Activated CD8-positive, alpha-beta memory T cell treated with anti-CD3 and anti-CD28 coated beads, Interleukin-2, amount 50 U/mL, for 24 hours (primary cell): ENCODE measurements around the gene TNS1.

Experiments used
- DNase-seq: peaks from one replicate; pipeline ENCODE4 v3.0.0-alpha.2; 2020; ENCODE audit errors: extremely low read depth

The TNS1 gene

GRCh38 chr2:218015586-218016521, 13.1 kb upstream of the TNS1 start:
- no peak for DNase-seq

DNA sequence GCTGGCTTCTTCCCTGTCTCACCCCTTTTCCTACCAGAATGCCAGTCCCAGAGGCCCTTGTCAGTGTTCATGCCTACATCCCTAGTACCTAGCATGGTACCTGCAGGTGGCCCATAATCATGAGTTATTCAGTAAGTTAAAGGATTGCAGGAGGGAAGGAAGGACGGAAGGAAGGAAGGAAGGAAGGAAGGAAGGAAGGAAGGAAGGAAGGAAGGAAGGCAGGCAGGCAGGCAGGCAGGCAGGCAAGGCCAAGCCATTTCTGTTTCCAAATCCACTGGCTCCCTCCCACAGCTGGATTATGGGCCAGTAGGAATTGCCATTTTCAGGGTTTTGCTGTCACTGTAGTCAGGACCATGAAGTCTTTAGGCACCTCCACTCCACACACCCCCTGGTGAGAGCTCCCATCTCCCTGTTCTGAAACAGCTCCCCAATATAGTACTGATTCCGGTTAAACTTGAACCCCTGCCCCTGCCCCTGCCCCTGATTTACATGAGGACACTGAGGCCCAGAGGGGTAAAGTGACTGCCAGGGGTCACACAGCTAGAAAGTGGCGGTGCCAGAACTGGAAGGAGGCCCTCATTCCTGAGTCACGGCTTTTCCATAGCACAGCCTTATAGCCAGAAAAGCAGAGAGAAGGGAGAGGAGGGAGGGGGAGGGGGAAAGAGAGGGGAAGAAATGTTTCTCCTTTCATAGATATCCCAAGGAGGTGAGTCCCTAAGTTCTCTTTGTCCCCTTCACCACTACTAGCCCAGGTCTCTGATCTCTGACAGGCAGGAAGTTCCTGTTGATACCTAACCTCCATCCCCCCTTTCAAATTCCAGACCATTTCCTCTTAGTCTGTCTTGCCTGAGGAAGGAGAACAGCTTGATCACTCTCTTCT, 12.2 kb upstream of the TNS1 start:
- no peak for DNase-seq

- DNase-seq = no peak
These were observed 10.5 kb upstream of the TNS1 start for GRCh38 chr2:218013289-218013688.

- no peak for DNase-seq
These were observed 9.5 kb upstream of the TNS1 start for GRCh38 chr2:218012284-218012683.

DNA sequence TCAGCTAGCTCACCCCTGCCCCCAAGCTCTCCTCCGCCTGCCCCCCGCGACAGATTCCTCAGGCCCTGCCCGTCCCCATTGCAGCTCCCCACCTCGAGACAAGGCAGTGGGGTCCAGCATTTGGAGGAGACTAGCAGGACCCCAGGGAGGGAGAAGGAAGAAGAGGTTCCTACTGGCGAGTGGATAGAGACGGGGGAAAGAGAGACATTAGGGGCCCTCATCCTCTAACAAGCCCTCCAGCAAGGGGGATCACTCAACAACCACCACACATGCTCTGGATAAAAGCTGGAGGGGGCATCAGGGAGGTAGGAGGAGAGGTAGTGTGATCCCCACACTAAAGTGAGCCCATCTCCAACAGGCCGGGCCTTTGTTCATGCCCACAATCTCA, 8.9 kb upstream of the TNS1 start:
- DNase-seq = no peak

- no peak for DNase-seq
These were observed 8.3 kb upstream of the TNS1 start for GRCh38 chr2:218010984-218011652.

- DNase-seq = no peak
These were observed 7.6 kb upstream of the TNS1 start for GRCh38 chr2:218010140-218010983.

GRCh38 chr2:218009765-218010139, 7.0 kb upstream of the TNS1 start:
- DNase-seq = no peak

GRCh38 chr2:218009231-218009630, 6.4 kb upstream of the TNS1 start:
- DNase-seq = no peak

DNA sequence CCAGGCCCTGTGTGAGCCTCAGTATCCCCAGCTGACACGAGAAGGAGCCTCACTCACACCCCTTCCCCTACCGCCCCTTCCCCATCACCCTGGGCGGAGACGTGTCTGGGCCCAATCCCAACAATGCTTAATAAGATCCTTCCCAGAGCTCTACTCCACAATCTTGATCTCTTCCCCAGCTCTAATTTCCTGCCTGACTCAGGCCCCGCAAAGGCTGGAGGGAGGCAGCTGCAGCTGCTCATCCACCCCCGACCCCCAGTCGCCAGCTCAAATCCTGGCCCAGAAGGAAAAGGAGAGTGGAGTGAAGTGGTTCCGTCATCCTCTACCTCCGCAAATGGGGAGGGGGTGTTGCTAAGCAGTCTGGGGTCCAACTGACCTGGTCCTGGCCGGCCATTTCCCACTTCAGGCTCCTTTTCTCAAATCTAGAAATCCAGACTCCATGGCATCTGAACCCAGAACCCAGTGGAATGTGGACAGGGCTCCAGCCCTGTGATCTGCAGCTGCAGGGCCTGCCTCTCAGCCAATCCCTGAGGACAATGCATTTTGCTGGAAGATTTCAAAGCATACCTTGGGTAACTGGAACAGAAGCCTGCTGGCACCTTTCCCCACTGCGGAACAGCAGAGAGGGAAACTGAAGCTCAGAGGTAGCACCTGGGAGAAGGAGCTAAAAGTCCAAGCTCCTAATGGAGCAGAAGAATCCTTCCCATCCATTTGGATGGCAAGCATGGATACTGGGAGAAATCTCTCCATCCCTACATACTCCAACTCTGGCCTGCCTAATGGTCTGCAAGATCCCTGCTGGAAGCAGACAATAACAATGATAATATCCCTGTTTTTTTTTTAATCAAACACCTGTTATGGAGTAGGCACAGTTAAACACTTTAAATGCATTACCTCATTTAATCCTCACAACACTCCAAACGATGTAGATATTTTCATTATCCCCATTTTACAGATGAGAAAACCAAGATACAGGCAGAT, 5.6 kb upstream of the TNS1 start:
- no peak for DNase-seq

- no peak for DNase-seq
These were observed 3.9 kb upstream of the TNS1 start for GRCh38 chr2:218006741-218007140.

- no peak for DNase-seq
These were observed 2.7 kb upstream of the TNS1 start for GRCh38 chr2:218005486-218005885.

DNA sequence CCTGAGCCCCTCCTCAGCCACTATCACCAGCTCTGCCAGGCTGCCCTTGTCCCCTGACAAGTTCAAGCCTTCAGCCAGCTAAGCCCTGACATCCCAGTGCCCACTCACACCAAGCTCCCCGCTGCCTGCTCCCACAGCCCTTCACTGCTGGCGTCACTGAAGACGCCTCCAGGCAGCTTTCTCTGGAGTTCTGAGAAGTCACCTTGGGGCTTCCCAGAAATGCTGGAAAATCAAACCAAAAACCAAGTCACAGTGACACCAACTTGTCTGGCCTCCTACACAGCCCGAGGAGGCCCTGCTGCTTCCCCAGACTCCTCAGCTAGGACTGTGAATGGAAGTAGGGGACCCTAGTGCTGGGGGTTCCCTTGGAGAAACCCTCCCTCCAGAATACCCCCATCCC, 2.2 kb upstream of the TNS1 start:
- no peak for DNase-seq

DNA sequence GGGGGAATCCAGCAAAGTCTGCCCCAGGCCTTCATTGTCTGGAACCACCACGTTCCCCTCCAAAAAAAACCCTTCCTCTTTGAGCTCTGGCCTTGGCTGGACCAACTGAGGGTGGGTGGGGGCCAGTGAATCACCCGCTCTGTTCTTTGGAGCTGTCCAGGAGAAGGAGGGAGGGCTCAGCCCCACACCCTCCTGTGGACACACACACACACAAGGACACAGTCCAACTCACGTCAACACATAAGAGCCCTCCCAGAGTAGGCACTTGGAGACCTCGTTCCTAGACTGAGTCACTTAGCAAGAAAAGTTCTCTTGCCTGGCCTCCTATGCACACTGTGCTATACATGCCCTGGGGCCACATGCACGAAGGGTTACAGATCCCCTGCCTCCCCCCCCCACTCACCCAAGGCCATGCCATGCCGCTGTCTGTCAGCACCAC, 1.2 kb upstream of the TNS1 start:
- DNase-seq = no peak

DNA sequence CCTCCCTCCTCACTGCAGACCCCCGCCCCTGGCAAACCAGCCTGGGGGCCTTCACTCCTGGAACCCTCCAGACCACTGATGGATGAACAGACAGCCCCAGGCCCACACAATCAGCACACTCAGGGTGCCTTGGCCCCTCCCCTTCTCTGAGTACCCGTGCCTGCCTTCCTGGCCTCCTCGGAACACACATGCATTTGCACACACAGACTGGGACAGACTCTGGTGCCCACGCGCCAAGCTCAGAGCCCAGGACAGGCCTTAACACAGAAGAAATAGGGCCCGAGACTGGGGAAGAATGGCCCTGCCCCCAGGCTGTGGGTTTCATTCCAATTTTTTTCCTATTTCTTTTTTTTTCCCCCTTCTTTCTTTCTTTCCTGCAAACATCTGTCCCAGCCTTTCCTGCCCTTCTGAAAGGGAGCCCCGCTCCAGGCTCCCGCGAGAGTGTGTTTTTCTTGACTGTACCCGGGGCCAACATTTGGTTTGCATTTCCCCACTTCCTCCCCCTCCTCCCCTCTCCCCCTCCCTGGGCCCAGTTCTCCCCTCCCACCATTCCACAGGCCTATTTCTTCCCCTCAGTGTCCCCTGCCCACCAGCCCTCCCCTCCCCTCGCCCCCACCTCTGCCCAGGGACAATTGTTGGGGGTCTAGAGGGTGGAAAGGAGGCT, 618 bp upstream of the TNS1 start:
- DNase-seq = no peak

DNA sequence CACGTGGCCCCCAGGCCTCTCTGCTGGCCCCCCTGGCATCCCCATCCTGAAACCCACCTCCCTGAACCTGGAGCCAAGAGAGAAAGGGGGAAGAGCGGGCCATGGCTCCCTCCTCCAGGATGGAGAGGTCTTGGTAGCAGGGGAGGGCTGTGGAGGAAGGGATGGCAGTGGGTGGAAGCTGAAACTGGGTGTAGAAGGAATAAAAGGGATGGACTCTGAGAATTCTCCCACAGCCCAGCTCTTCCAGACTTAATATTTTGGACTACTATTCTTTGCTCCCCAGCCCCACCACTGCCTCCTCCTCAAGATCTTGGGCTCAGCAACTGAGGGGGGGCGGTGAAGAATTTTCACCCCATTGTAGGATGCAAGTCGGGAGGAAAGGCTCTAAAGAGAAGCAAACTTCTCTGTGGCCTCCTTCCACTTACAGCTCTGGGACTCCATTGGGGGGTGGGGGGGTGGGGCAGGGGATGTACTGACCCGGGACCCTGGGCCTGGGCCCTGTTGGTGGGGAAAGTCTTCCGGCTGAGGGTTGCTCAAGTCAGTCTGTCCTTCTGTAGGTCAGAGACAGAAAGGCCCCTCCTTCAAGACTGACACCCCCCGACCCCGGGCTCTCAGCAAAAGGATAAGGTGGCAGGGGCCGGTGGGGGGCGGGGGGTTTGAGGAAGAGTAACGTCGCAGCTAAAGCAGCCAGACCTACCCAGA, 501 bp downstream of the TNS1 start:
- DNase-seq = no peak

DNA sequence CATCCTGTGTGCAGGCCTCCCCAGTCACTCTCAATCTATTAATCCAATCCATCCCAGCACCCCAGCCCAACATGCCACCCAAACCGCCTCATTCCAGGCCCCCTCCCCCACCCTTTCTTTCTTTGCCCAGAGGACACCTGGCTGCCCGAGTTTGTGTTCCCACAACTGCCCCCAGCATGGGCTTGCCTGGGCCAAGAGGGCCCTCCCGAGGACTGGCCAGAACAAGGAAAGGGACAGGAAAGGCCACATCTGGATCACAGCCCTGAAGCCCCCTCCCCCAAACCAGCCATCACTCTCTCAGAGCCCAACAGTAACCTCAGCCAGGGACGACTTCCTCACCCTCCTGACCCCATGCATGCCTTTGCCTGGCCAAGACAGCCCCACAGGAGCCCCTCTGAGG, 1.2 kb downstream of the TNS1 start:
- DNase-seq = no peak

DNA sequence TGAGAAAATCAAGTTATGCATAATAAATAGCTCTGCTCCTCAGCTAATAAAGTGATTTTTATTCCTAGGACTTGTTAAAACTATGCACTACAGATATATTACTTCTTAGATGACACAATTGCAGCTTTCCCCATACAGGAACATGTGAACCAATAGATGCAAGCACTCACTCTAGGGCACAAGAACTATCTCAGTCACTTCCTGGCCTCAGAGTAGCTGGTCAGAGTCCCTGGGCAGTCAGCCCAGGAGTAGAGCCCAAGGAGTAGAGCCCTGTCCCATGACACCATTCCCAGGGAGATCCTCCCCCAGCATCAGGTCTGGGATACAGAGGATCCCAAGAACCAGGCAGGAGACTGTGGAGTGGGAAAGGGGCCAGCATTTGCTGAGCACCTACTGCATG, 2.7 kb downstream of the TNS1 start:
- no peak for DNase-seq

DNA sequence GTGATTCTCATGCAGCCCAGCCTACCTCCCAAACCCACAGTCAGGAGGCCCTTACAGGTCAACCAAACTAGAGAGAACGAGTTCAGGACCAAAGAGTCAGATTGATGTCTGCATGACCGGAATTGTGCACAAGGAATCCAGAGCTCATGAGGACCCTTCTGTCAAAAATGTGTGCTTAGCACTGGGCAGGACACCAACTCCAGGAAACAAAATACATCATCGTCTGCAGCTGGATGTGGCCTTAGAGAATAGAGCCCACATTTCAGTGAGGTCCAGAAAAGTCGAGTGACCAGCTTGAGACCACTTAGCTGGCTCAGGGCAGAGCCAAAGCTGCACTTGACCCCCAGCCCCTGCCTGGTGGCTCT, 3.2 kb downstream of the TNS1 start:
- no peak for DNase-seq
